GM18526 (cell line): ENCODE measurements around the gene TFR2.

Experiments used
- POLR2A ChIP-seq: IDR thresholded peaks from 3 replicates; pipeline ENCODE4 v1.6.1; 2011; ENCODE audit not compliant: insufficient read length; ENCODE audit errors: extremely low read depth

Gene TFR2

DNA sequence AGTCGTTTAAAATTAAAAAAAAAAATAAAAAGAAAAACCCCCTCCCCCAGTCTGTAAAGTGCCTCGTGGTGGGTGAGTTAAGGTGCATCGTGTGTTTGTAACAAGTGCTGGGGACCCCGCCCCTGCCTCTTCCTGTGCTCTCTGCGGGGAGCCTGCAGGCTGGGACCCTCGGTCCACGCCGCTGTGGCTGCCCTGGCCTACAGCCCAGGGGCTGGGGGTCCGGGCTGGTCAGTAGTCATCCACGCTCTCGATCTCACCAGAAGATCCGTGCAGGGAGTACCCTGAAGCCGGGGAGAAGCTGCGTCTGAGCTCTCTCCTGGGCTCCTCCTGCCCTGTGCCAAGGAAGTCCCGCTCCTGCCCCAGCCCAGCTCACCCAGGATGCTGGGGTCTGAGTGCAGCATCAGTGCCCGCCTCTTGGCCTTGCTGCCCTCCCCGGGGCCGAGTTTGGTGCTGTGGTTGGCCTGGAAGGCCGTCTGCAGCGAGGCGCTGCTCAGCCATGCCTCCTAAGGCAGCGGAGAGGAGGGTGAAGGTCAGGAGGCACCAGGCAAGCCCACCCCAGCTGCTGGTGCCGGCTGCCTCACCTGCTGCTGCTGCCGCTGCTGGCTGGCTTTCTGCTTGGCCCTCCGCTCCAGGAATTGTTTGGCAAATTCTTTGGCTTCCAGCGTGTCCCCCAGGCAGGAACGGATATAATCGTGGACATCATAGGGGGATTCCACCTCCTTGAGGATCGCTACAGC lies 40.3 kb upstream of the TFR2 start:
- no peak for TF ChIP-seq POLR2A

DNA sequence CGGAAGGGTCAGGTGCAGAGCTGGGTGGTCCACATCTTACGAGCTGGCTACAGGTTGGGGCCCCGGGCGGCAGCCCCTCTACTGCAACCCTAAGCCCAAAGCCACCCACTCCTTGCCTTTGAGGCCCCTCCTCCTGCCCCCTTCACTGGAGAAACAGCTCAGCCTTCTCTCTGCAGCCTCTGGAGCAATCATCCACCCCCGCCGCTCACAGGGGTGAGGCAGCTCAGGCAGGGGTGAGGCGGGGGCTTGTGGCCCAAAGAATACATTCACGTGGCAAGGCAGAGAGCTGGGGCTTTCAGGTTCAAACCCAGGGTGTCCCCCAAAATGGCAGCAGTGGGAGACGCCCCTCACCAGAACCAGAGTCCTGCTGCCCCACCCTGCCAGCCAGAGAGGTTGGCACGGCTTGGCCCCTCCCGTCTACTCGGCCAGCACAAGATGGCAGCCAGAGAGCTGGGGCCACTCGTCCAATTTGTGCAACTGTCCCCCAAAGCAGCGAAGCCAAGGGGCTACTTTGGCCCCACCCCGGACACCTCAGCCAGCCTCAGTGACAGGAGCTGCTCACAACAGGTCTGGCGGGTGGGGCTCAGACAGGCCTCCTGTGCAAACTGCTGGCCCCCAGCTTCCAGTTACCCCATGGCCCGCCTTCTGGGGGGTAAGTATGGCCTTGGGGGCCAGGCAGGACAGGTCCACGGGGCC lies 39.4 kb upstream of the TFR2 start:
- TF ChIP-seq POLR2A, result no peak

DNA sequence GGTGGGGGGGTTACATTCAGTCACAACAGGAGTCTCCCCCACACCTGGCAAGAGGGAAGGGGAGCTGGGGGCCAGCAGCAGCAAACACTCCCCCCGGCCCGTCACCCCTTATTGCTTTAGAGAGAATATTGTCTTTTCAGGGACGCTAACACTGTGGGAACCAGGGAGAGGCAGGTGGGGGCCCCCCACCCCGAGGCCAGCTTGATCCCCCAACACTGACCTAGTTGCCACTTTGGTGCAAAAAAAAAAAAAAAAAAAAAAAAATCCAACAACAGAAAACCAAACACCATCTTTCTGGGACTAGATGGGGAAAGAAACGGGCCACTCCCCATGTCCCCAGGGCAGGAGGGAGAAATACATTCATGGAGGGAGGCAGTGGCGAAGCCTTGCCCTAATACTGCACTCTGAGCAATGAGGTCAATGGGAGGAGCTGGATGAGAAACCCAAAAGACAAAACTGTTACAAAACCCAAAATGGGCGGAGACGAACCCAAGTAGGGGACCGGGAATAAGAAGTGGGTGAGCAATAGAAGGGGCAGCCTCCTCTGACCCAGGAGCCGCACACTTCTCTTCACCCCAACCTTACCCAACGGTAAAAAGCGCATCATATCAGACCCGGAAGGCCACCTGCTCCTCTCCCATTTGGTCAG lies 38.7 kb upstream of the TFR2 start:
- TF ChIP-seq POLR2A, result no peak

DNA sequence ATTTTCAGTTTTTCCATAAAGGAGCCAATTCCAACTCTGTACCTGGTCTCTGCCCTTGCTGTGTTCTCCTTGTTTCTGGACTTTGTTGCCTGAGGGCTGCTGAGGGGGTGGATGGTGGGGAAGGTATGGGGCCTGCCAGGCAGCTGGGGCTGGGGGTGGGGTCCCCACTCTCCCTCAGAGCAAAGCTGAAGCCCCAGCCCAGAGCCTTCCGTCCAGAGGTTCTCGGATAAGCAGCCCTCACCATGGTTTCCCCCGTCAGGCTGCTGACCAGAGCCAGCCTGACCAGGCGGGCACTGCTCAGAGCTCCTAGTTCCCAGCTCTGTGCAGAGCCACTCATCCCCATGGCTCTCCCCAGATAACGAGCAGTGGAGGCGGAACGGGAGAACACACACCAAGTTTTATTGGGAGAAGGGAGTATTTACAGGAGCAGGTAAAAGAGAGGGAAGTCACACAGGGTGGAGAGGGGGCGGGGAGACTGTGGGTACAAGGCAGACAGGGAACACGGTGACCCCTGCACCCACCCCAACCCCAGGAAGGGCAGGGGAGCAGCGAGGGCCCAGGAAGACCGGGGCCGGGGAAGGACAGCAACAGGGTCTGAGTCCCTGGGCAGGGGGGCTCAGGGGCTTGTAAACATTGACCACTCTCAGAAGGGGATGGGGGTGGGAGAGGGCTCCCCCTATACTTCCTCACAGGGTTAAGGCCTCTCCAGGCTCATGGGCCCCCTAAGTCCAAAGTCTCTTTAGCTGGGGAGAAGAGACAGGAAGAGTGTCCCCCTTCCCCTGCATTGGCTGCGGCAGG lies 38.0 kb upstream of the TFR2 start:
- TF ChIP-seq POLR2A, result peak; percentile 20

DNA sequence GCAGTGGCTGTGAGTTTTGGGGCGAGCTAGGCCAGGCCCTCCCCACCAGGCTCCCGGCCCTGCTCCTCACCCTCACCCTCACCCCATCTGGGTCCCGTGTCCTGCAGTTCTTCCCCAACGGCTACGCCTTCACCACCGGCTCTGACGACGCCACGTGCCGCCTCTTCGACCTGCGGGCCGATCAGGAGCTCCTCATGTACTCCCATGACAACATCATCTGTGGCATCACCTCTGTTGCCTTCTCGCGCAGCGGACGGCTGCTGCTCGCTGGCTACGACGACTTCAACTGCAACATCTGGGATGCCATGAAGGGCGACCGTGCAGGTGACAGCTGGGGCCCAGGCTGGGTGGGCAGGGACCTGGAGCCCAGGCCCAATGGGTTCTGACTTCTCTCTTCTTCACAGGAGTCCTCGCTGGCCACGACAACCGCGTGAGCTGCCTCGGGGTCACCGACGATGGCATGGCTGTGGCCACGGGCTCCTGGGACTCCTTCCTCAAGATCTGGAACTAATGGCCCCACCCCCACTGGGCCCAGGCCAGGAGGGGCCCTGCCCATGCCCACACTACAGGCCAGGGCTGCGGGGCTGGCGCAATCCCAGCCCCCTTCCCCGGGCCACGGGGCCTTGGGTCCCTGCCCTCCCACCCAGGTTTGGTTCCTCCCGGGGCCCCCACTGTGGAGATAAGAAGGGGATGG lies 37.1 kb upstream of the TFR2 start:
- TF ChIP-seq POLR2A, result no peak

DNA sequence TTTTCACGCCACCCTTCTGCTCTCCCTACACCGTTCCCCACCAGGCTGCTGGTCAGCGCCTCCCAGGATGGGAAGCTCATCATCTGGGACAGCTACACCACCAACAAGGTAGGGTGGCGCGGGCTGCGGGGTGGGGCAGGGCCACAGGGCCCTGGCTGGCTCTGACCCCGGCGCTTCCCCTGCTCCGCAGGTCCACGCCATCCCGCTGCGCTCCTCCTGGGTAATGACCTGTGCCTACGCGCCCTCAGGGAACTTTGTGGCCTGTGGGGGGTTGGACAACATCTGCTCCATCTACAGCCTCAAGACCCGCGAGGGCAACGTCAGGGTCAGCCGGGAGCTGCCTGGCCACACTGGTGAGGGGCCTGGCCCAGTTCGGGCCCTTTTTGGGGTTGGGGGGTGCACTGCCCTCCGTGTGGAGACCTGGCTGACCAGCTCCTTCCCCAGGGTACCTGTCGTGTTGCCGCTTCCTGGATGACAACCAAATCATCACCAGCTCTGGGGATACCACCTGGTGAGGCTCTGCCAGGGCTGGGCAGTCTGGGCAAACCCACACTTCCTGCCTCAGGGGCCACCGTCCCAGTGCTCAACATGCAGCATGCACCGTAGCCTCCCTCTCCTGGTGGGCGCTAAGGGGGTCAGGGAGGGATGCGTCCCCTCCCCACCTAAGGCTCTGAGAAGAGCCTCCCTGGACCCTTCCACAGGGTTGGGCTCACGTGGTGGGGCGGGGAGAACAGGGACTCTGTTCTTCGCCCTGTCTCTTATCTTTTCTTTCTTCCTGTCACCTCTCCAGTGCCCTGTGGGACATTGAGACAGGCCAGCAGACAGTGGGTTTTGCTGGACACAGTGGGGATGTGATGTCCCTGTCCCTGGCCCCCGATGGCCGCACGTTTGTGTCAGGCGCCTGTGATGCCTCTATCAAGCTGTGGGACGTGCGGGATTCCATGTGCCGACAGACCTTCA lies 36.2 kb upstream of the TFR2 start:
- no peak for TF ChIP-seq POLR2A

DNA sequence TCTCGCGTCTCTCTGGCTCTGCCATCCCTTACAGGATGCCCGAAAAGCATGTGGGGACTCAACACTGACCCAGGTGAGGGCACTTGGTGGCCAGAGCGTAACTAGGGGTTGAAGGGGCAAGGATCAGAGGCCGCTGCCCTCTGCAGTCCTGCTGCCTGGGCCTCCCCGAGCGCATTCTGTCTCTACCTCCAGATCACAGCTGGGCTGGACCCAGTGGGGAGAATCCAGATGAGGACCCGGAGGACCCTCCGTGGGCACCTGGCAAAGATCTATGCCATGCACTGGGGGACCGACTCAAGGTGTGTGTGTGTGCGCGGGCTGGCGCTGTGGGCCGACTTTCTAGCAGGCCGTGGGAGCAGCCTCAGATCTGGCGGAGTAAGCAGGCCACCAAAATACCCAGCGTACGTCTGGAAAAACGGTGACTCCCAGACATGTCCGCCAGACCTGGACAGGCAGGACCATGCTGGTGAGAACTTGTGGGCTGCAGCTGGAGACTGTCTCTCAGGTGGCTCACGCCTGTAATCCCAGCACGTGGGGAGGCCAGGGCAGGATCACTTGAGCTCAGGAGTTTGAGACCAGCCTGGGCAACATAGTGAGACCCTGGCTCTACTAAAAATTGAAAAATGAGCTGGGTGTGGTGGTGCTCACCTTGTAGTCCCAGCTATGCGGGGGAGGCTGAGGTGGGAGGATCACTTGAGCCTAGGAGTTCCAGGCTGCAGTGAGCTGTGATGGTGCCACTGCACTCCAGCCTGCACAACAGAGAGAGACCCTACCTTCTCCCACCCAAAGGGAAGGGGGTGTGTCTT lies 35.4 kb upstream of the TFR2 start:
- no peak for TF ChIP-seq POLR2A

DNA sequence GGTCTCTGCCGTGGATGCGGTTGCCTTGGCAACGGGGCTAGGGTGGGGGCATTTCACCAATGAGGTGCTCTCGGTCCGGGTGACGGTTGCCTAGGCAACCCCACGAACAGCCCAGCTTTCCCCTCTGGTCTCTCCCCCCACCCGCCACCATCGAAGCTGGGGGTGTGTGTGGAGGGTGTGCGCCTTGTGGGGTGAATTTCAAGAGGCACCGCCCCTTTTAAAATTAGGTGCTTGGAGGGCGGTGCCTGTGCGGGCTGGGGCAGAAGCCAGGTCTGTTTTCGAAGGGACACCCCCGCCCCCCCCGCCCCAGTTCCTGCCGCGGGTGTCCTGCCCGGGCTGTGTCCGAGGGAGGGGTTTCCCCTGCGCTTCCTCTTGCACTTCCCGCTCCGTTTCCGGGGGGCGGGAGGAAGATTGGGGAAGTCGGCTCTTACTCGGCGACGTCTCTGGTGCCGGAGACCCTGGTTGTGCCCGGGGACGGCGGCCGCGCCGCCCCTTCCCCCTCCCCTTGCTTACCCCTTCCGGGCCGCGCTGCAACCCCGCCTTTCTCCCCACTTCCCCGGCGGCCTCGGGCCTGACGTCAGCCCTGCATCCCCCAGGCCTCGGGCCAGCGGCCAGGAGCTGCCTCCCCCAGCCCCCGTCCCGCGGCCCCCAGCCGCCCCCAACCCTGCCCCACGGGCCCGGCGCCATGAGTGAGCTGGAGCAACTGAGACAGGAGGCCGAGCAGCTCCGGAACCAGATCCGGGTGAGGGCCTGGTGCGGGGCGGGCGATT lies 34.4 kb upstream of the TFR2 start:
- TF ChIP-seq POLR2A, result peak; percentile 50

DNA sequence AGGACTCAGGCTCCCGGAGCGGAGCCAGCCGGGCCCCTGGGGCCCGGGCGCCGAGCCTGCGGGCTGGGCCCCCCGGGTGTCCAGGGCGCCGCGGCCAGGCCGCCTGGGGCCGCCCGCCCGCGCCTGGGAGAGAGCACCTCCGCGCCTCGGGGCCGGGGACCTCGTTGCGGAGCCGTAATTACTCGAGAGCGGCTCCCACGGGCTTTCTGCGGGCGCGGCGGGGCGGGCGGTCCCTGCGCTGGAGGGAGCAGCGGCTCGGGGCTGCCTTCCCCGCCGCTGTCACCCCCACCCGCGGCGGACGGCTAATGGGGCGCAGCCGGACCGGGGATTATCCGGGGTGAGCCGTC lies 33.7 kb upstream of the TFR2 start:
- TF ChIP-seq POLR2A, result no peak

DNA sequence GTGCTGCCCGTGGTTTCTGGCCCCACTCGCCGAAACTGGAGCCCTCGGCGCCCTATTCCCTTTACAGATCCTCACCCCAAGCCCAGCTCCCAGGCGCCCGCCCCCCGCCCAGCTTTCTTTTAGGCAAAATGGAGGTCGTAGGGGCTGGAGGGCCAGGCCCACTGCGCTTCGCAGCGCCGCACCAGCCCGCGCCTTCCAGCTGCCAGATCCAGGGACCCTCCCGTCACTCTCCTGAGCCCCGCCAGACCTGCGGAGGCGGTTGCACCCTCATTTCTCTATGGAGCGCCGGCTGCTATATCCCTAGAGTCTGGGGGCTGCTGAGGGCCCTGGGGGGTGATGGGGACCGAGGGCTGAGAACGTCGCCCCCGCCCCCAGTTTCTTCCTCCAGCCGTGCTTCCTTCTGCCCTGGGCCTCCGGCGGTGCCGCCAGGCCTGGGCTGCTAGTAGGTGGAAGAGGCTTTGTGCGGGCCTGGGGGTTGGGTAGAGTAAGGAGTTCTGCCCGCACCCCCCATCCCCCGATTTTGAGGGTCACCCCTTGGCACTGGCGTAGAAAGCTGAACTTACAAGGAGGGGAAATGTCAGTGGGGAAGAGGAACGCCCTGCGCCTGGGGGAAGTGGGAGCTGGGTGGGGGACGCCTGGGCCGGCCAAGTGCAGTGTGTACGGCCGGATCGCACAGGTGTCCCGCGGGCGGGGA lies 33.2 kb upstream of the TFR2 start:
- TF ChIP-seq POLR2A, result no peak

DNA sequence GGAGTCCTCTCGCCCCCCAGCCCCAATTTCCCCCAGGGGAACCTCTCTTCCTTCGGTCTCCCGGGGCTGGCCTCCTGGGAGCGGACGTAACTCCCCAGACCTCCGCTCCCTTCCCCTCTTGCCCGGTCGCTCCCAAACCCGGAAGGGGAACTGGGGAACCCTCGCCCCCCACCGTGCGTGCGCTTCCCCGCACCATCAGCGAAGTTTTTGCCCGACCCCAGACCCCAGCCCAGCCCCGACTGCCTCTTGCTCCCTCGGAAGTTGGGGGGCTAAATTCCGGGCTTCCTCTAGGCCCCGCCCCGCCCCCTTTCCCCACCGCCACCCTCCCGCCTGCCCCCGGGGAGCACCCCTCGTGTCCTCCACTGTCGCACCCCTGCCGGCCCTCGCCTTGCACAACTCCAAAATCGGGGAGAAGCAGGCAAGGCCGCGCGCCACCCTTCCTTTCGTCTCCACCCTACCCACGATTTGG lies 32.6 kb upstream of the TFR2 start:
- TF ChIP-seq POLR2A, result no peak
